AG09309 (cell line): ENCODE results near the gene ARL10.

Source experiments
- DNase-seq: peaks from one replicate; pipeline ENCODE4 v3.0.0-alpha.2; 2010; ENCODE audit warnings: low read depth
- H3K4me3 ChIP-seq: 2 replicates; pipeline ENCODE4 v1.5.1; 2011; ENCODE audit warnings: mild to moderate bottlenecking, low read depth, low read length, moderate library complexity; ENCODE audit not compliant: control insufficient read depth
- CTCF ChIP-seq: IDR thresholded peaks from 2 replicates; pipeline ENCODE4 v1.5.1; 2011; ENCODE audit warnings: mild to moderate bottlenecking, low read depth, low read length, inconsistent platforms; ENCODE audit not compliant: insufficient read depth, control insufficient read depth; ENCODE audit errors: missing control alignments

ARL10 gene

DNA sequence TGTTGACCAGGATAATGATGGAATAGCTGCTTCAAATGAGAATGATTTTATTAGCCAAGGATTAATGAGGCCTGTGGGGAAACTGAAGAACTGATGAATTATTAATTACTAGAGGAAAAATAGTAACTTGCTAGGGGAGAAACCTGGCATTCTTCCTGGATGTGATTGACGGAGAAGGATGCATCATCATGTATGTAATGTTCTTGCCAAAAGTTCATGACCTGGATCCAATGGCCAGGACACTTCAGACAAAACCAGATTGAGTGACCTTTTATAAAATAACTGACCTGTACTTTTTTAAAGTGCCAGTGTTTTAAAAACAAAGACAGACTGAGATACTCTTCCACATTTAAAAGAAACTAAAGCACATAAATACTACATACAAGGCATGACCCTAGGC is 27.4 kb upstream of the ARL10 start:
- no peak for DNase-seq
- no peak for TF ChIP-seq CTCF
- no peak overlapping the region for H3K4me3 ChIP-seq

GRCh38 chr5:176339304-176339703 is 26.0 kb upstream of the ARL10 start:
- no peak overlapping the region for H3K4me3 ChIP-seq
- DNase-seq: no peak
- TF ChIP-seq CTCF: no peak

GRCh38 chr5:176341325-176342157 is 23.7 kb upstream of the ARL10 start:
- no peak overlapping the region for H3K4me3 ChIP-seq
- DNase-seq: no peak
- TF ChIP-seq CTCF: no peak

DNA sequence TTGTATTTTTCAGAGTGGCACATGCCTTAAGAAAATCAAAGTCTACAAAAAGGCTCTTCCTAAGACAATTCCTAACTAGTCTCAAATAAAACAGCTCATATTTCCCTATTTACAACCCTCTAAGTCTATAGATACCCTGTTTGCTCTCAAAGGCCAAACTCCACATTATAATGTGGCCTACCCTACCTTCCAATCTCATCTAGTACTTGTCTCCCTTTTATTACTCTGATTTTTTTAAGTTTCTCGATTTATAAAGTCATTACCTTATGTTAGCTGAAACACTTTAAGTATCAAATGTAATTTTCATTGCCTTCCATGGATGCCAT is 23.2 kb upstream of the ARL10 start:
- no peak for TF ChIP-seq CTCF
- H3K4me3 ChIP-seq: no peak overlapping the region
- DNase-seq: no peak

DNA sequence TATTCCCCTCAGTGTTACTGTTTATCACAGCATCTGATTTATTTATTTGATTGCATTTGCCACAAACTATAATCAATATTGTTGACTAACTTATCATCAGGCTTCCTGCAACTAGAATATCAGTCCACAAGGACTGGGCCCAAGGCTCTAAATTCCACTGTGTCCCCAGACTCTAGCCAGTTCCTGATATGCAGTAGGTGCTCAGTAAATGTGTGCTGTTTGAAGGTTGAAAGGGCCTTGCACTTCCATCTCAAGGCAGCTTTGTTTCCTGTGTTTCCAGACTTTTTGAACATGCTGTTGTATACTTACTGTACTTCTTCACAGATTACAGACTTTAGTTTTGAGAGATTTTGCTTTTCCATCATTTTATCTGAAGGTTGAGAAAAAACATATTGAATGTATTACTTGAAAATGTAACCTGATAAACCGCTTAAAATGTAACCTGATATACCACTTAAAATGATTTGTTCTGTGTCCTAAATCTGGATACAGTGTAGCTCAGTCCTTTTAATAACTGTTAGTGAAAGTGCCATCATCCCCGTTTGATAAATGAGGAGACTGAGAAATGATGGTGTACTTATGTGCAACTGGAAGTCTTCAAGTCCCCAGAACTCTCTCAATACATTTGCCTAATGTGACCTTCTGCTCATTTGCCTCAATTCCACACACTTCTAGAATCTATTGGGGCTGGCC is 22.4 kb upstream of the ARL10 start:
- DNase-seq: no peak
- H3K4me3 ChIP-seq: no peak overlapping the region
- TF ChIP-seq CTCF: no peak

DNA sequence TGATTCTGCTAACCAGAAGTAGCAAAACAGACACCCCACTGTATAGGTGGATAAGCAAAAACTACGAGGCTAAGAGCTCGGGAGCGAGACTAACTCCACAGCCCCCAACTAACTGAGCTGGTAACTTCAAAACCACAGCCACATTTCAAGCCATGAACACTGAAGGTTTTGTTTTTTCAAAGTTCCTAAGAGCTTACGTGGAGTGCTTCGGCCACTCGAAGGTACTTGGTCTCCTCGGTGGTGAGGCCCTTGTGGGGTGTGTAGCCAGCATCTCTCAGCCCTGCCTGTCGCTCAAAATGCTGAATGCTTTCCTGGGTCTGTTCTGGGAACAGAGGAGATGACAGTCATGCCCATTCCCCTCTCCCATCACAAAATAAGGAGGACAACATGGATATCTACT is 14.9 kb upstream of the ARL10 start:
- no peak for TF ChIP-seq CTCF

More for the DNA sequence above, 14.9 kb upstream of the ARL10 start:
- no peak for DNase-seq
- no peak overlapping the region for H3K4me3 ChIP-seq
